Kidney (tissue), 14 donors: ENCODE measurements around the gene KCNK18. TPM values are rescaled to one million over a fixed set of nuclear protein-coding genes. Genes with fewer than 3 reads are reported as not detected.

Experiments
- DNase-seq, 5 donors: peaks; one replicate each; pipeline ENCODE4 v3.0.0-alpha.2; 2013 to 2020
- FAIRE-seq: peaks from 2 replicates; lab custom pipeline; 2012; peaks lifted over from hg19 to GRCh38; lab: Jason Lieb, UNC
- H3K27ac ChIP-seq, 2 donors: one replicate each; pipeline ENCODE4 v1.7.0; 2013; ENCODE audit warnings: low read depth in 2 of 2, low read length in 2 of 2, inconsistent platforms in 1 of 2
- H3K27me3 ChIP-seq: one replicate; pipeline ENCODE4 v1.7.1; 2013; ENCODE audit warnings: low read length, inconsistent platforms; ENCODE audit not compliant: control insufficient read depth, insufficient read depth
- H3K36me3 ChIP-seq, 3 donors: one replicate each; pipeline versions ENCODE4 v1.7.0 to v1.7.1; 2013; ENCODE audit warnings: low read length in 3 of 3, control low read depth in 1 of 3, inconsistent platforms in 1 of 3; ENCODE audit not compliant: insufficient read depth in 3 of 3, control insufficient read depth in 2 of 3
- H3K4me1 ChIP-seq, 3 donors: one replicate each; pipeline versions ENCODE4 v1.7.0 to v1.7.1; 2013; ENCODE audit warnings: low read length in 3 of 3, inconsistent platforms in 1 of 3, low read depth in 1 of 3; ENCODE audit not compliant: control insufficient read depth in 2 of 3, insufficient read depth in 2 of 3
- H3K4me3 ChIP-seq, 3 donors: one replicate each; pipeline versions ENCODE4 v1.7.0 to v1.8.1; 2013; ENCODE audit warnings: low read length in 3 of 3, control low read depth in 1 of 3, inconsistent platforms in 1 of 3
- H3K9ac ChIP-seq, 3 donors: one replicate each; pipeline versions ENCODE4 v1.7.0 to v1.7.1; 2013; ENCODE audit warnings: low read length in 3 of 3, control low read depth in 1 of 3, inconsistent platforms in 1 of 3
- H3K9me3 ChIP-seq, 3 donors: one replicate each; pipeline versions ENCODE4 v1.7.0 to v1.7.1; 2013; ENCODE audit warnings: low read length in 3 of 3, control low read depth in 1 of 3, inconsistent platforms in 1 of 3; ENCODE audit not compliant: control insufficient read depth in 2 of 3, insufficient read depth in 1 of 3
- CTCF ChIP-seq: IDR thresholded peaks from 3 replicates; pipeline ENCODE4 v1.5.1; 2012; ENCODE audit warnings: mild to moderate bottlenecking, moderate library complexity, borderline replicate concordance; ENCODE audit not compliant: insufficient read depth; ENCODE audit errors: extremely low read depth
- intact Hi-C: fragments of 100-400 bp; cut with DNase I; formaldehyde crosslinking; loops from one replicate; pipeline ENCODE4 v1.11.1; 2022
- polyA plus RNA-seq: library from polyadenylated mRNA; stranded (reverse); fragments of 350-450 nt; fragmentation: Illumina TruSeq; extraction: RNeasy Lipid Tissue Mini Kit (QIAGEN cat#74804); gene quantifications from one replicate; pipeline ENCODE4 v1.2.3, GENCODE V29; 2014; ENCODE audit warnings: low read depth, low replicate concordance; ENCODE audit not compliant: insufficient read depth
- total RNA-seq: library from RNA; stranded (reverse); fragmentation: NEBNext Ultra II Directional; extraction: Animal tissue kit (Norgen Biotek cat#: 25700); gene quantifications from one replicate; pipeline ENCODE4 v1.2.1, GENCODE V29; 2021
- donor health status: control.
- donor health status: control.
- donor health status: control.
- donor health status: control.
- donor health status: control.
- donor health status: DM: yes; HTN: yes; CAD: no.
- donor health status: Normal renal cell carcinoma (clear cell type).

The KCNK18 gene
- total and polyA plus RNA-seq, 2 donors from 2014 or later: not detected

GRCh38 chr10:117166418-117167345, 30.6 kb upstream of the KCNK18 start:
- H3K27ac ChIP-seq: no peak overlapping the region
- H3K9me3 ChIP-seq: no peaks in the 10 kb centered on the region
- no peak overlapping the region for H3K9ac ChIP-seq
- DNase-seq (peak in 1 of 5 donors; percentile 54), FAIRE-seq (no peak)
- no peak for TF ChIP-seq CTCF
- peaks cover 0 to 19% (median 0%) of the 10 kb centered on the region in 3 donors for H3K4me1 ChIP-seq
- H3K27me3 ChIP-seq: peaks cover 79% of the 10 kb centered on the region
- no peaks in the 10 kb centered on the region for H3K36me3 ChIP-seq
- intact Hi-C loops: no loop called here
- no peak overlapping the region for H3K4me3 ChIP-seq

- intact Hi-C loops: no loop called here
- Histone ChIP-seq H3K9me3 (no peaks in the 10 kb centered on the region), H3K9ac (no peak overlapping the region), H3K4me1 (peaks cover 0 to 19% (median 0%) of the 10 kb centered on the region in 3 donors), H3K4me3 (peak overlapping the region in 1 of 3 donors; percentile 37), H3K27me3 (peaks cover 79% of the 10 kb centered on the region), H3K36me3 (no peaks in the 10 kb centered on the region), H3K27ac (no peak overlapping the region)
- DNase-seq: peak in 1 of 5 donors; percentile 41
- TF ChIP-seq CTCF: no peak
- no peak for FAIRE-seq
These were observed 29.9 kb upstream of the KCNK18 start for GRCh38 chr10:117167346-117167788.

- no peaks in the 10 kb centered on the region for H3K36me3 ChIP-seq
- TF ChIP-seq CTCF: peak; percentile 82
- no peak overlapping the region for H3K9ac ChIP-seq
- peak overlapping the region in 1 of 3 donors; percentile 37 for H3K4me3 ChIP-seq
- peaks cover 0 to 19% (median 0%) of the 10 kb centered on the region in 3 donors for H3K4me1 ChIP-seq
- H3K9me3 ChIP-seq: no peaks in the 10 kb centered on the region
- intact Hi-C loops: no loop called here
- peaks cover 80% of the 10 kb centered on the region for H3K27me3 ChIP-seq
- FAIRE-seq (no peak), DNase-seq (peak; percentile 74 to 84 (median 76))
- H3K27ac ChIP-seq: no peak overlapping the region
These were observed 29.3 kb upstream of the KCNK18 start for GRCh38 chr10:117167789-117168674.
